B cell (primary cell): ENCODE measurements around the gene FXYD2. TPM values are rescaled to one million over a fixed set of nuclear protein-coding genes. Genes with fewer than 3 reads are reported as not detected.

Experiments used
- ATAC-seq: fragments of 200-7000 bp; cut with Tn5 transposase; one replicate; pipeline ENCODE4 v1.10.0; 2021; ENCODE audit warnings: low read depth, mild to moderate bottlenecking, moderate number of reproducible peaks, moderate library complexity
- CTCF ChIA-PET: fragments of 350-600 bp; sonication (Branson Sonifier 250); formaldehyde crosslinking; loops from one replicate; lab custom pipeline; 2021; ENCODE audit warnings: antibody characterized with exemption, inconsistent platforms; lab: Charles Lee
- POLR2A ChIA-PET: fragments of 350-600 bp; sonication (Branson Sonifier 250); formaldehyde crosslinking; loops from one replicate; lab custom pipeline; 2021; ENCODE audit warnings: antibody characterized with exemption; lab: Charles Lee
- DNase-seq: peaks from one replicate; pipeline ENCODE4 v3.0.0; 2013
- H2AFZ ChIP-seq: 2 replicates; pipeline ENCODE4 v1.6.1; 2012; ENCODE audit warnings: mild to moderate bottlenecking, low read depth, low read length; ENCODE audit not compliant: insufficient read depth, poor library complexity, severe bottlenecking
- H3K27ac ChIP-seq, 2 donors: 1 replicate in 1 of 2; 2 replicates in 1 of 2; pipeline ENCODE4 v1.5.1; 2012 to 2013; ENCODE audit warnings: low read length in 2 of 2, mild to moderate bottlenecking in 2 of 2, moderate library complexity in 1 of 2
- H3K27me3 ChIP-seq, 4 experiments: fragments of 200-600 bp in 1 of 4; sonication (generic) in 1 of 4; replicated peaks in 1 of 4; 1 replicate in 2 of 4; 2 replicates in 2 of 4; pipeline versions ENCODE4 v1.6.1 to v1.7.0; 2013 to 2016; ENCODE audit warnings: low read length in 3 of 4, mild to moderate bottlenecking in 2 of 4, mixed read lengths in 1 of 4, moderate library complexity in 1 of 4; ENCODE audit not compliant: insufficient read depth in 4 of 4, control insufficient read depth in 3 of 4; ENCODE audit errors: control extremely low read depth in 1 of 4
- H3K36me3 ChIP-seq, 2 experiments: replicated peaks in 1 of 2; 1 replicate in 1 of 2; 2 replicates in 1 of 2; pipeline versions ENCODE4 v1.6.1 to v1.7.1; 2013; ENCODE audit warnings: low read length in 1 of 2; ENCODE audit not compliant: insufficient read depth in 2 of 2, control insufficient read depth in 1 of 2; ENCODE audit errors: control extremely low read depth in 1 of 2, extremely low read depth in 1 of 2
- H3K4me1 ChIP-seq, 2 donors: fragments of 200-600 bp in 1 of 2; sonication (generic) in 1 of 2; 1 replicate in 1 of 2; 2 replicates in 1 of 2; pipeline versions ENCODE4 v1.5.1 to v1.6.1; 2013 to 2017; ENCODE audit warnings: low read length in 2 of 2; ENCODE audit not compliant: control insufficient read depth in 2 of 2, insufficient read depth in 2 of 2
- H3K4me2 ChIP-seq: replicated peaks from 2 replicates; pipeline ENCODE3; 2012; ENCODE audit warnings: mild to moderate bottlenecking, low read depth, low read length; ENCODE audit not compliant: poor library complexity, severe bottlenecking
- H3K4me3 ChIP-seq, 5 experiments: fragments of 200-600 bp in 1 of 5; sonication (generic) in 1 of 5; 1 replicate in 3 of 5; 2 replicates in 2 of 5; pipeline versions ENCODE4 v1.5.1 to v1.7.0; 2011 to 2016; ENCODE audit warnings: low read length in 4 of 5, mild to moderate bottlenecking in 4 of 5, low read depth in 2 of 5, control low read depth in 1 of 5, moderate library complexity in 1 of 5; ENCODE audit not compliant: insufficient read depth in 1 of 5; ENCODE audit errors: control extremely low read depth in 1 of 5, extremely low read depth in 1 of 5
- H3K79me2 ChIP-seq: fragments of 200-600 bp; sonication (generic); one replicate; pipeline ENCODE4 v1.6.0; 2016; ENCODE audit warnings: low read length; ENCODE audit not compliant: control insufficient read depth, insufficient read depth
- H3K9ac ChIP-seq: fragments of 200-600 bp; sonication (generic); 2 replicates; pipeline ENCODE4 v1.6.1; 2017; ENCODE audit warnings: mild to moderate bottlenecking, low read length, moderate library complexity
- H3K9me3 ChIP-seq, 3 donors: one replicate each; pipeline versions ENCODE4 v1.6.1 to v1.7.1; 2013; ENCODE audit warnings: low read length in 2 of 3; ENCODE audit not compliant: control insufficient read depth in 2 of 3, insufficient read depth in 1 of 3; ENCODE audit errors: control extremely low read depth in 1 of 3
- H4K20me1 ChIP-seq: 2 replicates; pipeline ENCODE4 v1.6.0; 2012; ENCODE audit warnings: mild to moderate bottlenecking, low read length; ENCODE audit not compliant: insufficient read depth, control insufficient read depth, poor library complexity, severe bottlenecking
- H3K27ac Mint-ChIP-seq: one replicate; pipeline ENCODE4 v1.8.0; 2021; ENCODE audit warnings: mixed read lengths
- H3K27me3 Mint-ChIP-seq: one replicate; pipeline ENCODE4 v1.8.0; 2021; ENCODE audit warnings: mixed read lengths
- H3K4me1 Mint-ChIP-seq: one replicate; pipeline ENCODE4 v1.8.0; 2021; ENCODE audit warnings: mixed read lengths
- H3K4me3 Mint-ChIP-seq: one replicate; pipeline ENCODE4 v1.8.0; 2021; ENCODE audit warnings: mixed read lengths
- H3K9me3 Mint-ChIP-seq: one replicate; pipeline ENCODE4 v1.8.0; 2022; ENCODE audit warnings: mixed read lengths; ENCODE audit not compliant: insufficient read depth
- CTCF ChIP-seq: fragments of 200-600 bp; IDR thresholded peaks from one replicate; pipeline ENCODE4 v1.8.0; 2022; ENCODE audit warnings: antibody characterized with exemption, mild to moderate bottlenecking
- EZH2 ChIP-seq: IDR thresholded peaks from 2 replicates; pipeline ENCODE4 v1.6.1; 2012; ENCODE audit warnings: borderline replicate concordance, low read depth, mild to moderate bottlenecking, moderate library complexity, low read length; ENCODE audit not compliant: insufficient read depth, poor library complexity, severe bottlenecking
- WGBS: methylation state at CpG from one replicate; pipeline ENCODE4 v1.1.5; 2013; ENCODE audit warnings: missing lambda C conversion rate; ENCODE audit not compliant: insufficient coverage; 5-methylcytosine and 5-hydroxymethylcytosine counted together
- intact Hi-C: fragments of 100-400 bp; cut with micrococcal nuclease; formaldehyde crosslinking; loops from one replicate; pipeline ENCODE4 v1.10.0; 2022
- polyA plus RNA-seq: library from polyadenylated mRNA; depleted of rRNA; stranded (reverse); fragments of >200 nt; gene quantifications from 2 replicates; pipeline ENCODE4 v1.2.3, GENCODE V29; 2012
- total RNA-seq, 2 donors: library from RNA; stranded (reverse); fragments of 120-200 nt in 1 of 2; gene quantifications; 1 replicate in 1 of 2; 2 replicates in 1 of 2; pipeline versions ENCODE4 v1.2.3 to v1.2.4, GENCODE V29; 2013 to 2022

FXYD2 gene
- total and polyA plus RNA-seq, 2 donors (not counting 1 experiment from before 2014, with no cell fraction given): 0.61 to 19.5 TPM

- ATAC-seq (no peak), DNase-seq (no peak)
- H3K4me2 ChIP-seq: no peak overlapping the region
- Mint-ChIP-seq H3K27ac (no peak overlapping the region), H3K4me3 (no peak overlapping the region), H3K27me3 (peaks cover 18% of the 10 kb centered on the region), H3K9me3 (no peaks in the 10 kb centered on the region), H3K4me1 (no peaks in the 10 kb centered on the region)
- no peak overlapping the region for H3K9ac ChIP-seq
- H3K4me1 ChIP-seq: peaks cover 0 to 3% of the 10 kb centered on the region in 2 donors
- WGBS: 86% methylated on average over 10 of the region's 11 CpGs
- no peaks in the 10 kb centered on the region for H3K79me2 ChIP-seq
- H2AFZ ChIP-seq: no peak overlapping the region
- TF ChIP-seq EZH2: no peak
- no peak for TF ChIP-seq CTCF
- no peak overlapping the region for H3K27ac ChIP-seq
- intact Hi-C loops: no loop called here
- no peaks in the 10 kb centered on the region for H3K9me3 ChIP-seq
- no peak overlapping the region for H3K4me3 ChIP-seq
- no peaks in the 10 kb centered on the region for H4K20me1 ChIP-seq
- H3K36me3 ChIP-seq: no peaks in the 10 kb centered on the region
- POLR2A ChIA-PET: no interaction called here
- CTCF ChIA-PET: interaction anchor here (0.8 to 7.7 kb wide), 7 partner anchors 26 to 214 kb away, joined by 3 to 227 read pairs (median 6); no protein-coding TSS in a partner anchor
- H3K27me3 ChIP-seq: peaks cover 0 to 2% (median 0%) of the 10 kb centered on the region in 4 experiments
Measured at GRCh38 chr11:117840881-117841550, 16.5 kb upstream of the FXYD2 start.
